Stimulated activated CD8-positive, alpha-beta memory T cell treated with anti-CD3 and anti-CD28 coated beads, Interleukin-2, amount 100 ng/mL, for 48 hours (primary cell): ENCODE measurements around the gene PGM5.

ENCODE experiments used
- DNase-seq, 2 donors: peaks; one replicate each; pipeline ENCODE4 v3.0.0-alpha.2; 2020; ENCODE audit warnings: low read depth in 2 of 2

PGM5 gene

GRCh38 chr9:68496356-68496755 is 139.9 kb downstream of the PGM5 start:
- no peak for DNase-seq

- no peak for DNase-seq
Observed at GRCh38 chr9:68497629-68498028, 141.2 kb downstream of the PGM5 start.

GRCh38 chr9:68498816-68499215 is 142.4 kb downstream of the PGM5 start:
- DNase-seq: no peak

GRCh38 chr9:68500457-68501381 is 144.3 kb downstream of the PGM5 start:
- no peak for DNase-seq

- no peak for DNase-seq
Observed at GRCh38 chr9:68502279-68502678, 145.9 kb downstream of the PGM5 start.

GRCh38 chr9:68505681-68506409 is 149.4 kb downstream of the PGM5 start:
- no peak for DNase-seq

- DNase-seq: no peak
Observed at GRCh38 chr9:68506551-68506950, 150.1 kb downstream of the PGM5 start.

GRCh38 chr9:68507130-68507805 is 150.9 kb downstream of the PGM5 start:
- DNase-seq: no peak

- no peak for DNase-seq
Observed at GRCh38 chr9:68507806-68508145, 151.4 kb downstream of the PGM5 start.

- no peak for DNase-seq
Observed at GRCh38 chr9:68508547-68508946, 152.1 kb downstream of the PGM5 start.

GRCh38 chr9:68509689-68510088 is 153.3 kb downstream of the PGM5 start:
- DNase-seq: no peak

- no peak for DNase-seq
Observed at GRCh38 chr9:68513385-68513784, 157.0 kb downstream of the PGM5 start.

- no peak for DNase-seq
Observed at GRCh38 chr9:68513981-68514380, 157.6 kb downstream of the PGM5 start.

GRCh38 chr9:68515326-68516017 is 159.1 kb downstream of the PGM5 start:
- no peak for DNase-seq

GRCh38 chr9:68522131-68522530 is 165.7 kb downstream of the PGM5 start:
- no peak for DNase-seq

GRCh38 chr9:68522954-68523353 is 166.5 kb downstream of the PGM5 start:
- DNase-seq: no peak

- no peak for DNase-seq
Observed at GRCh38 chr9:68523367-68523936, 167.0 kb downstream of the PGM5 start.

- no peak for DNase-seq
Observed at GRCh38 chr9:68530618-68531017, 174.2 kb downstream of the PGM5 start.

GRCh38 chr9:68532131-68532530 is 175.7 kb downstream of the PGM5 start:
- no peak for DNase-seq

GRCh38 chr9:68533678-68534077 is 177.3 kb downstream of the PGM5 start:
- DNase-seq: no peak

GRCh38 chr9:68536876-68537615 is 180.6 kb downstream of the PGM5 start:
- no peak for DNase-seq
